Gastroesophageal sphincter (tissue), 4 donors: ENCODE measurements around the gene EVI5L. TPM values are rescaled to one million over a fixed set of nuclear protein-coding genes. Genes with fewer than 3 reads are reported as not detected.

ENCODE experiments used
- ATAC-seq: fragments of 150-250 bp; one replicate; pipeline ENCODE4 v1.9.1; 2016; ENCODE audit warnings: mild to moderate bottlenecking, moderate library complexity
- H3K27ac ChIP-seq, 4 donors: fragments of 200-600 bp; sonication (generic) in 3 of 4; 1 replicate in 3 of 4; 2 replicates in 1 of 4; pipeline ENCODE4 v1.5.1; 2016 to 2019
- H3K27me3 ChIP-seq: fragments of 200-600 bp; sonication (generic); one replicate; pipeline ENCODE4 v1.5.1; 2019
- H3K36me3 ChIP-seq, 2 donors: fragments of 200-600 bp; sonication (generic); one replicate each; pipeline ENCODE4 v1.5.1; 2019; ENCODE audit warnings: control low read depth in 1 of 2
- H3K4me1 ChIP-seq, 3 donors: fragments of 200-600 bp; sonication (generic); 1 replicate in 2 of 3; 2 replicates in 1 of 3; pipeline ENCODE4 v1.5.1; 2016 to 2019; ENCODE audit warnings: control low read depth in 2 of 3
- H3K4me3 ChIP-seq, 2 donors: fragments of 200-600 bp; sonication (generic); one replicate each; pipeline ENCODE4 v1.5.1; 2019; ENCODE audit warnings: mild to moderate bottlenecking in 1 of 2, moderate library complexity in 1 of 2
- H3K9me3 ChIP-seq, 3 donors: fragments of 200-600 bp; sonication (generic); one replicate each; pipeline ENCODE4 v1.5.1; 2017 to 2019; ENCODE audit warnings: control low read depth in 2 of 3
- EP300 ChIP-seq: sonication (generic); formaldehyde crosslinking; IDR thresholded peaks from one replicate; pipeline ENCODE4 v1.6.1; 2017; ENCODE audit warnings: antibody characterized with exemption, mild to moderate bottlenecking
- POLR2A ChIP-seq, 2 donors: fragments of 450-650 bp; IDR thresholded peaks; one replicate each; pipeline ENCODE4 v1.6.1; 2017; ENCODE audit warnings: antibody characterized with exemption in 2 of 2, mild to moderate bottlenecking in 2 of 2, moderate library complexity in 1 of 2
- POLR2AphosphoS5 ChIP-seq: sonication (generic); formaldehyde crosslinking; IDR thresholded peaks from one replicate; pipeline ENCODE4 v1.6.1; 2017; ENCODE audit warnings: antibody characterized with exemption
- WGBS, 2 donors: methylation state at CpG; one replicate each; pipeline ENCODE4 v1.1.5; 2018; ENCODE audit warnings: low coverage in 1 of 2; 5-methylcytosine and 5-hydroxymethylcytosine counted together
- total RNA-seq, 4 donors: library from RNA; depleted of rRNA; stranded (reverse); fragments of >200 nt; gene quantifications; one replicate each; pipeline ENCODE4 v1.1.0, GENCODE V29; 2016
- TF ChIP-seq, protein P1 (sequence below), 4 experiments: fragments of 200-600 bp in 2 of 4; fragments of 450-650 bp in 2 of 4; sonication (generic) in 1 of 4; IDR thresholded peaks; one replicate each; pipeline ENCODE4 v1.5.1; 2017 to 2019; ENCODE audit warnings: antibody characterized with exemption in 4 of 4, mild to moderate bottlenecking in 2 of 4, moderate library complexity in 2 of 4

The EVI5L gene
- total RNA-seq, 4 donors from 2014 or later: 17.3 to 46.3 (median 22.2) TPM

DNA sequence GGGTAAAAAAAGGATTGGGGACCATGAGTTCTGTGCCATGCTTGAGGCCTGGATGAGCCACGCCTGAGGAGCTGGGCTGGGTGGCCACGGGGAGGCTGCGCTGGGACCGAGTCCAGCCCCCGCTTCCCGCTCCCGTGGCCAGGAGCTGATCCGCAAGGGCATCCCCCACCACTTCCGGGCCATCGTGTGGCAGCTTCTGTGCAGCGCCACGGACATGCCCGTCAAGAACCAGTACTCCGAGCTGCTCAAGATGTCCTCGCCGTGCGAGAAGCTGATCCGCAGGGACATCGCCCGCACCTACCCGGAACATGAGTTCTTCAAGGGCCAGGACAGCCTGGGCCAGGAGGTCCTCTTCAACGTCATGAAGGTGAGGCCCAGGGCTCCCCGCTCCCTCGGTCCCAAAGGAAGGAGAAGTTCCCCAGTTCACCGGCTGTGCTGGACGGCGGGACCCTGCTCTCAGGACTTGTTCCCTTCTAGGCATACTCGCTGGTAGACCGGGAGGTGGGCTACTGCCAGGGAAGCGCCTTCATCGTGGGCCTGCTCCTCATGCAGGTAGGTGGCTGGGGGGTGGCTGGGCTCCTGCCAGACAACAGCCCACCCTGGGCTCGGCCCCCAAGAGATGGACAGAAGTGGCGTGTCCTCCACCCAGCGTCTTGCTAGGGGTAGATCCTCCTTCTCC, 18.9 kb downstream of the EVI5L start:
- Histone ChIP-seq H3K27me3 (no peaks in the 10 kb centered on the region), H3K27ac (no peak overlapping the region), H3K9me3 (no peaks in the 10 kb centered on the region), H3K36me3 (peaks cover 0 to 10% of the 10 kb centered on the region in 2 donors), H3K4me3 (no peak overlapping the region), H3K4me1 (peaks cover 0 to 9% (median 0%) of the 10 kb centered on the region in 3 donors)
- ATAC-seq: no peak
- WGBS, 2 donors: 81% methylated on average over 9 of the region's 34 CpGs; no CpG with 5 or more reads in 1 of the 2 donors
- TF ChIP-seq, protein P1, sequence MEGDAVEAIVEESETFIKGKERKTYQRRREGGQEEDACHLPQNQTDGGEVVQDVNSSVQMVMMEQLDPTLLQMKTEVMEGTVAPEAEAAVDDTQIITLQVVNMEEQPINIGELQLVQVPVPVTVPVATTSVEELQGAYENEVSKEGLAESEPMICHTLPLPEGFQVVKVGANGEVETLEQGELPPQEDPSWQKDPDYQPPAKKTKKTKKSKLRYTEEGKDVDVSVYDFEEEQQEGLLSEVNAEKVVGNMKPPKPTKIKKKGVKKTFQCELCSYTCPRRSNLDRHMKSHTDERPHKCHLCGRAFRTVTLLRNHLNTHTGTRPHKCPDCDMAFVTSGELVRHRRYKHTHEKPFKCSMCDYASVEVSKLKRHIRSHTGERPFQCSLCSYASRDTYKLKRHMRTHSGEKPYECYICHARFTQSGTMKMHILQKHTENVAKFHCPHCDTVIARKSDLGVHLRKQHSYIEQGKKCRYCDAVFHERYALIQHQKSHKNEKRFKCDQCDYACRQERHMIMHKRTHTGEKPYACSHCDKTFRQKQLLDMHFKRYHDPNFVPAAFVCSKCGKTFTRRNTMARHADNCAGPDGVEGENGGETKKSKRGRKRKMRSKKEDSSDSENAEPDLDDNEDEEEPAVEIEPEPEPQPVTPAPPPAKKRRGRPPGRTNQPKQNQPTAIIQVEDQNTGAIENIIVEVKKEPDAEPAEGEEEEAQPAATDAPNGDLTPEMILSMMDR (IDR thresholded peaks at IDR 0.05): no peak
- TF ChIP-seq EP300: no peak

DNA sequence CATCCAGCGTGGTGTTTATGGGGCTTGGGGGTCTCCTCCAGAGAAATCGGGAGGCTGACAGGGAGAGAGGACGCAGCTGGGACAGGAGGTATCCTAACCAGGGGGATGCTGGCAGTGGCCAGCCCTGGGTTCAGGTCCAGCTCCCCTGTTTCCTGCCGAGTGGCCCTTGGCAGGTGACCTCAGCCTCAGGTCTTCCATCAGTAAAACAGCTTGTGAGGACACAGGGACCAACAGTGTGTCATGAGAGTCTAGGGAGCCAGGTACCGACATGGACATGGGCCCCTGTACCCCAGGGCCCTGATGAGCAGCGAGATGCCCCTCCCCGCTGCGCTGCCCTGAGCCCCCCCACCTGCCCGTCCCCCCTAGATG, 19.6 kb downstream of the EVI5L start:
- no peak for TF ChIP-seq POLR2AphosphoS5
- no peak for TF ChIP-seq EP300
- TF ChIP-seq POLR2A (IDR thresholded peaks at IDR 0.05): no peak
- TF ChIP-seq, protein P1 (IDR thresholded peaks at IDR 0.05): no peak
- ATAC-seq: no peak
- Histone ChIP-seq H3K4me3 (no peak overlapping the region), H3K4me1 (peaks cover 0 to 9% (median 0%) of the 10 kb centered on the region in 3 donors), H3K27ac (no peak overlapping the region), H3K27me3 (no peaks in the 10 kb centered on the region), H3K36me3 (peaks cover 0 to 10% of the 10 kb centered on the region in 2 donors), H3K9me3 (no peaks in the 10 kb centered on the region)
- WGBS, 2 donors: 93% methylated on average over 4 of the region's 9 CpGs; no CpG with 5 or more reads in 1 of the 2 donors

DNA sequence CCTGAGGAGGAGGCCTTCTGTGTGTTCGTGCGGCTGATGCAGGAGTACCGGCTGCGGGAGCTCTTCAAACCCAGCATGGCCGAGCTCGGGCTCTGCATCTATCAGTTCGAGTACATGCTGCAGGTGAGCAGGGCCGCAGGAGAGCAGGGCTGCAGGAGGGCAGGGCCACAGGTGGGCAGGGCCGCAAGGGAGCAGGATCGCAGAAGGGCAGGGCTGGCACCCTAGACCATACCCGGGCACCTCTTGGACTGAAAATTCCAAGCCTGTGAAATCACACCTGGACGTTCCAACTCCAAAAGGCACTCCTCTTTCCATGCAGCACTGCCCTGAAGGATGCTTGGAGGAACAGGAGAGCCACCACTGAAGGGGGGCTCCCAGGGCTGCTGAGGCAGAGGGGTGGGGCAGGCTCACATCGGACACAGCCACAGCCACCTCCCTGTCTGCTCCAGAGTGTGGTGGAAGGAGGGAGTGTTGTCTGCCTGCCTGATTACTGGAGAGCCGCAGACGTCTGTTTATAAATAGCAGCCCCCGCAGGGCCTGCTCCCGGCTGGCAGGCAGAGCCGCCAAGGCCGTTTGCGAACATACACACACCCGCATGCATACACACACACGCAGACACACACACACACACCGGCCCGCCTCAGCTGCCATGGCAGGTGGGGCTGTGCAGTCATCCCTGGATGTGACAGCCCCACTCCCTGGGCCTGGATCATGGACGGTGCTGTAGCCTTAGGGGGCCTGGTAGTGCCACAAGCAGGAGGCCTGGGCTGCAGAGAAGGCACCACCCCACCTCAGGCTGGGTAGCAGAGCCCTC, 20.2 kb downstream of the EVI5L start:
- H3K4me3 ChIP-seq: no peak overlapping the region
- WGBS, 2 donors: 48% methylated on average over 3 of the region's 25 CpGs; no CpG with 5 or more reads in 1 of the 2 donors
- no peak for TF ChIP-seq POLR2AphosphoS5
- no peak for TF ChIP-seq POLR2A (IDR thresholded peaks at IDR 0.05)
- TF ChIP-seq EP300: no peak
- TF ChIP-seq, protein P1 (IDR thresholded peaks at IDR 0.05): no peak
- H3K4me1 ChIP-seq: peaks cover 0 to 9% (median 0%) of the 10 kb centered on the region in 3 donors
- no peaks in the 10 kb centered on the region for H3K9me3 ChIP-seq
- ATAC-seq: no peak
- H3K36me3 ChIP-seq: peaks cover 0 to 10% of the 10 kb centered on the region in 2 donors
- H3K27ac ChIP-seq: no peak overlapping the region
- peaks cover 2% of the 10 kb centered on the region for H3K27me3 ChIP-seq

DNA sequence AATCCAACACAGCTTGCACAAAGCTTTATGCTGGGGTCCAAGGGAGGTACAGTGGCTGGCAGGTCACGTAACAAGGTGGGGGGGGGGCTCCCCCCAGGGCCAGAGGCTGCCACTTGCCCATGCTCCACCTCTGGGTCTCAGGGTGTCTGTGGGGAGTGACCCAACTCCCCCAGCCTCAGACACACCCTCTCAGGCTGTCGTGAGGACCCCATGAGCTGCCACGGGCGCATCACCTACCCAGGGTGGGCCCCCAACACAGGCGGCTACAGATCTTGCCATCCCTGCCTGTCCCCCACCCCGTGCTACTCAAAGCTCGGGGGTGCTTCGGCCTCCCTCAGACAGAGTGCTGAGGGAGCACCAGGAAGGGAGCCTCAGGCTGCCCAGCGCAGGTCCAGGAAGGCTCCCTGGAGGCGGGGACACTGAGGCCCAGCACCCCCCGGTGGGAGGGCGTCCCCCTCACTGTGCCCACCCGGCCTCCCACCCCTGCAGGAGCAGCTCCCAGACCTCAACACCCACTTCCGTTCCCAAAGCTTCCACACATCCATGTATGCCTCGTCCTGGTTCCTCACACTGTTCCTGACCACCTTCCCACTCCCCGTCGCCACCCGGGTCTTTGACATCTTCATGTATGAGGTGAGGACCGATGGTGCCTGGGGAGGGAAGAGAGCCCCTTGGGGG, 21.1 kb downstream of the EVI5L start:
- 80% methylated on average over 3 of the region's 19 CpGs; no CpG with 5 or more reads in 1 of the 2 donors for WGBS, 2 donors
- Histone ChIP-seq H3K36me3 (peaks cover 0 to 19% of the 10 kb centered on the region in 2 donors), H3K9me3 (no peaks in the 10 kb centered on the region), H3K27ac (no peak overlapping the region), H3K4me1 (peaks cover 0 to 9% (median 0%) of the 10 kb centered on the region in 3 donors), H3K27me3 (peaks cover 11% of the 10 kb centered on the region), H3K4me3 (no peak overlapping the region)
- TF ChIP-seq EP300 (no peak), POLR2A (IDR thresholded peaks at IDR 0.05) (no peak), POLR2AphosphoS5 (no peak)
- TF ChIP-seq, protein P1 (IDR thresholded peaks at IDR 0.05): no peak
- no peak for ATAC-seq
